Panc1 (cell line): ENCODE measurements around the gene TMEM273. TPM values are rescaled to one million over a fixed set of nuclear protein-coding genes. Genes with fewer than 3 reads are reported as not detected.

Source experiments
- ATAC-seq: fragments of 200-7000 bp; cut with Tn5 transposase; 2 replicates; pipeline ENCODE4 v1.9.1; 2020; ENCODE audit warnings: mild to moderate bottlenecking, moderate library complexity
- BruUV-seq: library from RNA; stranded (reverse); fragments of 400-500 nt; replicated peaks from 2 replicates; lab custom pipeline; 2021; lab: Mats Ljungman, UMichigan
- CTCF ChIA-PET: fragments of 300-600 bp; sonication (Branson Sonifier 250); formaldehyde crosslinking; loops from one replicate; lab custom pipeline; 2022; ENCODE audit warnings: antibody characterized with exemption; lab: Charles Lee
- POLR2A ChIA-PET: fragments of 300-600 bp; sonication (Branson Sonifier 250); formaldehyde crosslinking; loops from one replicate; lab custom pipeline; 2022; ENCODE audit warnings: antibody characterized with exemption; lab: Charles Lee
- DNase-seq: peaks from one replicate; pipeline ENCODE4 v3.0.0-alpha.2; 2010; ENCODE audit warnings: low read depth, low spot score
- H3K27ac ChIP-seq: 2 replicates; pipeline ENCODE4 v1.5.1; 2011; ENCODE audit warnings: mild to moderate bottlenecking, low read length, inconsistent platforms
- H3K27me3 ChIP-seq: fragments of 200-500 bp; sonication (Bioruptor generic); 2 replicates; pipeline ENCODE4 v1.6.0; 2014; ENCODE audit warnings: low read length, inconsistent platforms; ENCODE audit not compliant: control insufficient read depth, insufficient read depth
- H3K36me3 ChIP-seq: fragments of 200-500 bp; sonication (Bioruptor generic); 2 replicates; pipeline ENCODE4 v1.5.1; 2014; ENCODE audit warnings: inconsistent platforms, mild to moderate bottlenecking, low read length, moderate library complexity; ENCODE audit not compliant: control insufficient read depth, insufficient read depth
- H3K4me1 ChIP-seq: 2 replicates; pipeline ENCODE4 v1.5.1; 2011; ENCODE audit warnings: inconsistent platforms, mild to moderate bottlenecking, low read length, moderate library complexity; ENCODE audit not compliant: control insufficient read depth, insufficient read depth
- H3K4me3 ChIP-seq, 2 experiments: 2 replicates each; pipeline ENCODE4 v1.5.1; 2011 to 2012; ENCODE audit warnings: low read depth in 2 of 2, low read length in 2 of 2, mild to moderate bottlenecking in 2 of 2, inconsistent platforms in 1 of 2, moderate library complexity in 1 of 2
- H3K9me3 ChIP-seq: fragments of 200-500 bp; sonication (Bioruptor generic); 2 replicates; pipeline ENCODE4 v1.5.1; 2014; ENCODE audit warnings: low read depth, mild to moderate bottlenecking, inconsistent platforms, low read length, moderate library complexity; ENCODE audit not compliant: control insufficient read depth, insufficient read depth
- POLR2AphosphoS5 ChIP-seq: IDR thresholded peaks from 2 replicates; pipeline ENCODE4 v1.6.1; 2012; ENCODE audit warnings: mild to moderate bottlenecking, low read depth, low read length, moderate library complexity
- SIN3A ChIP-seq: IDR thresholded peaks from 2 replicates; pipeline ENCODE4 v1.6.1; 2012; ENCODE audit warnings: low read depth, mild to moderate bottlenecking, low read length, moderate library complexity, borderline replicate concordance; ENCODE audit not compliant: insufficient read depth
- TCF7L2 ChIP-seq: IDR thresholded peaks from 2 replicates; pipeline ENCODE4 v1.6.1; 2011; ENCODE audit warnings: mild to moderate bottlenecking, low read depth, low read length, inconsistent platforms
- in situ Hi-C: cut with HindIII; loops from 2 replicates; pipeline ENCODE4 v1.10.0; 2016; ENCODE audit warnings: low sequenced_read_pairs, low pct_unique_long_range_greater_than_20kb
- intact Hi-C: fragments of 100-400 bp; cut with micrococcal nuclease; formaldehyde crosslinking; loops from one replicate; pipeline ENCODE4 v1.10.0; 2022; ENCODE audit not compliant: unreplicated experiment
- total RNA-seq: library from RNA; stranded (reverse); gene quantifications from one replicate; pipeline ENCODE4 v1.2.1, GENCODE V29; 2021; ENCODE audit not compliant: unreplicated experiment
- TF ChIP-seq, protein P1 (sequence below), 2 experiments: IDR thresholded peaks; 2 replicates each; pipeline ENCODE4 v1.6.1; 2011 to 2012; ENCODE audit warnings: low read depth in 2 of 2, control low read depth in 1 of 2, low read length in 1 of 2, mild to moderate bottlenecking in 1 of 2, moderate library complexity in 1 of 2; ENCODE audit not compliant: insufficient read depth in 1 of 2
- TF ChIP-seq, protein P2 (sequence below): fragments of 450-650 bp; IDR thresholded peaks from 2 replicates; pipeline ENCODE4 v1.5.1; 2017; ENCODE audit warnings: mild to moderate bottlenecking

The TMEM273 gene
- total RNA-seq, 1 experiment from 2014 or later = 0.23 TPM

DNA sequence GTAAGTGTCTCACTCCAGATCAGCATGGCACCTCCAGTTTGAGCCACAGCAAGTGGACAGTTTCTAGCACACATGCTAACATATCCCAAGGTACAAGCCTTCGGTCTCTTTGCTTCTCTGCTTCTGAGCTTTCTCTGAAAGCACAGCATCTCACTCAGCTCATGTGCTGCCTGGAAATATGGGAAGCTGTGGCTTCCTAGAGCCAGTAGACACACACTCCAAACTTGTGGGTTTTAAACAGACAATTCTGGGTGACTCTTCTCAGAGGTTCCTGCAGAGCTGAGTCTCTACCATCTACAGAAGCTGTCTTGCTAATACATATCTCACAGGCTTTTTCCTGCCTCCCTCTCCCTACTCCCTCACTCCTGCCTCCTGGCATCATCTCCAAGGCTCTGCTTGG is 23.9 kb upstream of the TMEM273 start:
- POLR2A ChIA-PET = no interaction called here

DNA sequence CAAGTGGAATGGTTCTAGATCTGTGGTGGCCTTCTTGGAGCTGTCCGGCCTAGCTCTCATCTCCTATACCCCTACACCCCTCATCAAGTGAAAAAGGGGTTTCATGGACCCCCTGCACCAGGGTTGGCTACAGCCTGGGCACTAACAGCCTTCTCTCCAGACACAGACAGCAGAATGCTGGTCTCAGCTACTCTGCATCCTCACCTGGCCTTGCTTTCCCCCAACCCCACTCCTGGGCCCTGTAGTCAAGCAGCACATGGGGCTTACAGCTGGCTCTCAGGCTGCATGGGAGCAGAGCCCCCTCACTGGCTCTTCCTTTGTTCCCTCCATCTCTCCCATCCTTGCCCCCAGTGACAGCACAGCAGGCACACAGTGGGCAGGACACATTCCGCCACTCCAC is 20.8 kb upstream of the TMEM273 start:
- H3K36me3 ChIP-seq = no peaks in the 10 kb centered on the region
- H3K9me3 ChIP-seq = no peaks in the 10 kb centered on the region
- H3K27ac ChIP-seq = no peak overlapping the region
- no TSS peak for BruUV-seq
- no peaks in the 10 kb centered on the region for H3K4me1 ChIP-seq
- no peak overlapping the region for H3K4me3 ChIP-seq
- CTCF ChIA-PET = no interaction called here
- TF ChIP-seq, protein P1, sequence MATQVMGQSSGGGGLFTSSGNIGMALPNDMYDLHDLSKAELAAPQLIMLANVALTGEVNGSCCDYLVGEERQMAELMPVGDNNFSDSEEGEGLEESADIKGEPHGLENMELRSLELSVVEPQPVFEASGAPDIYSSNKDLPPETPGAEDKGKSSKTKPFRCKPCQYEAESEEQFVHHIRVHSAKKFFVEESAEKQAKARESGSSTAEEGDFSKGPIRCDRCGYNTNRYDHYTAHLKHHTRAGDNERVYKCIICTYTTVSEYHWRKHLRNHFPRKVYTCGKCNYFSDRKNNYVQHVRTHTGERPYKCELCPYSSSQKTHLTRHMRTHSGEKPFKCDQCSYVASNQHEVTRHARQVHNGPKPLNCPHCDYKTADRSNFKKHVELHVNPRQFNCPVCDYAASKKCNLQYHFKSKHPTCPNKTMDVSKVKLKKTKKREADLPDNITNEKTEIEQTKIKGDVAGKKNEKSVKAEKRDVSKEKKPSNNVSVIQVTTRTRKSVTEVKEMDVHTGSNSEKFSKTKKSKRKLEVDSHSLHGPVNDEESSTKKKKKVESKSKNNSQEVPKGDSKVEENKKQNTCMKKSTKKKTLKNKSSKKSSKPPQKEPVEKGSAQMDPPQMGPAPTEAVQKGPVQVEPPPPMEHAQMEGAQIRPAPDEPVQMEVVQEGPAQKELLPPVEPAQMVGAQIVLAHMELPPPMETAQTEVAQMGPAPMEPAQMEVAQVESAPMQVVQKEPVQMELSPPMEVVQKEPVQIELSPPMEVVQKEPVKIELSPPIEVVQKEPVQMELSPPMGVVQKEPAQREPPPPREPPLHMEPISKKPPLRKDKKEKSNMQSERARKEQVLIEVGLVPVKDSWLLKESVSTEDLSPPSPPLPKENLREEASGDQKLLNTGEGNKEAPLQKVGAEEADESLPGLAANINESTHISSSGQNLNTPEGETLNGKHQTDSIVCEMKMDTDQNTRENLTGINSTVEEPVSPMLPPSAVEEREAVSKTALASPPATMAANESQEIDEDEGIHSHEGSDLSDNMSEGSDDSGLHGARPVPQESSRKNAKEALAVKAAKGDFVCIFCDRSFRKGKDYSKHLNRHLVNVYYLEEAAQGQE (IDR thresholded peaks at IDR 0.05; ENCODE audit: insufficient read depth in 1 of 2, low read depth in 2 of 2, low read length in 1 of 2) = no peak
- TF ChIP-seq TCF7L2 = no peak
- no peak for TF ChIP-seq POLR2AphosphoS5
- TF ChIP-seq, protein P2, sequence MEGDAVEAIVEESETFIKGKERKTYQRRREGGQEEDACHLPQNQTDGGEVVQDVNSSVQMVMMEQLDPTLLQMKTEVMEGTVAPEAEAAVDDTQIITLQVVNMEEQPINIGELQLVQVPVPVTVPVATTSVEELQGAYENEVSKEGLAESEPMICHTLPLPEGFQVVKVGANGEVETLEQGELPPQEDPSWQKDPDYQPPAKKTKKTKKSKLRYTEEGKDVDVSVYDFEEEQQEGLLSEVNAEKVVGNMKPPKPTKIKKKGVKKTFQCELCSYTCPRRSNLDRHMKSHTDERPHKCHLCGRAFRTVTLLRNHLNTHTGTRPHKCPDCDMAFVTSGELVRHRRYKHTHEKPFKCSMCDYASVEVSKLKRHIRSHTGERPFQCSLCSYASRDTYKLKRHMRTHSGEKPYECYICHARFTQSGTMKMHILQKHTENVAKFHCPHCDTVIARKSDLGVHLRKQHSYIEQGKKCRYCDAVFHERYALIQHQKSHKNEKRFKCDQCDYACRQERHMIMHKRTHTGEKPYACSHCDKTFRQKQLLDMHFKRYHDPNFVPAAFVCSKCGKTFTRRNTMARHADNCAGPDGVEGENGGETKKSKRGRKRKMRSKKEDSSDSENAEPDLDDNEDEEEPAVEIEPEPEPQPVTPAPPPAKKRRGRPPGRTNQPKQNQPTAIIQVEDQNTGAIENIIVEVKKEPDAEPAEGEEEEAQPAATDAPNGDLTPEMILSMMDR = no peak
- no peak for TF ChIP-seq SIN3A
- in situ Hi-C loops (no loop called here), intact Hi-C loops (no loop called here)
- POLR2A ChIA-PET = no interaction called here
- DNase-seq (no peak), ATAC-seq (no peak)
- H3K27me3 ChIP-seq = peaks cover 15% of the 10 kb centered on the region

More for the DNA sequence above, 23.9 kb upstream of the TMEM273 start:
- no peaks in the 10 kb centered on the region for H3K4me1 ChIP-seq
- no peaks in the 10 kb centered on the region for H3K36me3 ChIP-seq
- no peak overlapping the region for H3K27ac ChIP-seq
- no peak for TF ChIP-seq SIN3A
- in situ Hi-C loops = no loop called here
- CTCF ChIA-PET = no interaction called here
- no peak for DNase-seq
- ATAC-seq = no peak
- intact Hi-C loops = no loop called here
- BruUV-seq = no TSS peak
- no peak overlapping the region for H3K4me3 ChIP-seq
- H3K9me3 ChIP-seq = no peaks in the 10 kb centered on the region
- peaks cover 15% of the 10 kb centered on the region; the same call in 1 of the 2 replicates for H3K27me3 ChIP-seq

DNA sequence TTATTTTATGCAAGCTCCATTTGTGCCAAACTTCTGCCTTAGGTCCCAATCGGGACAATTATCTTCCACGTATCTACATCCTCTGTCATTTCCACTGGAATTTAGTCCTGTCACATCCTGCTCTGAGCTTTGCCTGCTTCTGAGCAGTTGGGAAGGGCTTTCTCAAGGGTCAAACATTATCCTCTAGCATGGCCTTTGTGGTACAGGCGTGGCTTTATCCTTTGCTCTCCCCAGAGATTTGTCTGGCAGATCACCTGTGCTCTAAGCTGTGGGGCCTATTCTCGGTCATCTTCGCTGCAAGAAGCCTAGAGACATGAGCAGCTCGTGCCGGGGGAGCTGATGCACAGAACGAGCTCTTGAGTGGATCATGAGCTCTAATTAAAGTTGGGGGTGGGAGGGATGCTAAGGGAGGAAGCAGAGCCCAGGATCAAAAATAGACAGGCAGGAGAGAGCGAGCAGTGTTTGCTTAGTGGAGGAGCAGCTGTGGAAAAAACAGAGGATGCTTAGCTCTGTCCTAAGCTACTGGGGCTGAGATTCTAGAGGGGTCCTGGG is 19.8 kb upstream of the TMEM273 start:
- intact Hi-C loops = no loop called here
- POLR2A ChIA-PET = no interaction called here
- in situ Hi-C loops = no loop called here
- TF ChIP-seq, protein P1 (IDR thresholded peaks at IDR 0.05; ENCODE audit: insufficient read depth in 1 of 2, low read depth in 2 of 2, low read length in 1 of 2) = no peak
- TF ChIP-seq POLR2AphosphoS5 (no peak), SIN3A (no peak), TCF7L2 (no peak)
- TF ChIP-seq, protein P2 = no peak
- DNase-seq = no peak
- no peaks in the 10 kb centered on the region for H3K4me1 ChIP-seq
- no peak overlapping the region for H3K27ac ChIP-seq
- no peak for ATAC-seq
- H3K27me3 ChIP-seq = peaks cover 9% of the 10 kb centered on the region
- H3K4me3 ChIP-seq = no peak overlapping the region
- H3K9me3 ChIP-seq = no peaks in the 10 kb centered on the region
- CTCF ChIA-PET = no interaction called here
- no peaks in the 10 kb centered on the region for H3K36me3 ChIP-seq
- BruUV-seq = no TSS peak
